ENCODE results near the gene OTUD7B. TPM values are rescaled to one million over a fixed set of nuclear protein-coding genes. Genes with fewer than 3 reads are reported as not detected.

Gene OTUD7B
- total RNA-seq, 3 donors from 2014 or later = 39.2 to 52.7 (median 49.3) TPM

- peaks cover 11% of the 10 kb centered on the region for H3K4me1 ChIP-seq (ENCODE audit: low read depth)
- H3K36me3 ChIP-seq (ENCODE audit: low read depth) = no peaks in the 10 kb centered on the region
- TF ChIP-seq CTCF (IDR thresholded peaks at IDR 0.05) = no peak
- no peak for DNase-seq
- H3K4me3 ChIP-seq = no peak overlapping the region
- H3K9me3 ChIP-seq = no peaks in the 10 kb centered on the region
- ATAC-seq = no peak
- intact Hi-C loops (cut with DNase I, micrococcal nuclease) = no loop called here
Observed at GRCh38 chr1:150003801-150004200, 6.7 kb downstream of the OTUD7B start.

DNA sequence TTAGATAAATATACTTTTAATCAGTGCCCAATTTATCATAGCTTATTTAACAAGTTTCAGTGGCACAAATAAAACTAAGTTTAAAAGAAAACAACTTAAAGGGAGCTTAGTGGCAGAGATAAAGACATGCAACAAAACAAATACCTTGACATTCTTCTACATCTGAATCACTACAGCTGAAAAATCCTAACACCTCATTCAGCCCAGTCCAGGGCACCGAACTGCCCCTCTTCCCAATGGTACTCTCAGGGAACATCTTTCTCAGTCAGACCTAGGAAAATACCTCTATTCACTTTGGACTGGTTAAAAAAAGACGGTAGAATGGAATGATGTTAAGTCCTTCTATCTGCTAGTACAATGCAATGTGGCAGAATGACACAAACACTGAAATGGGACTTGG lies 8.3 kb downstream of the OTUD7B start:
- Histone ChIP-seq H3K36me3 (ENCODE audit: low read depth) (no peaks in the 10 kb centered on the region), H3K4me1 (ENCODE audit: low read depth) (no peaks in the 10 kb centered on the region), H3K9me3 (no peaks in the 10 kb centered on the region), H3K4me3 (no peak overlapping the region)
- ATAC-seq = no peak
- TF ChIP-seq CTCF (IDR thresholded peaks at IDR 0.05) = no peak
- no peak for DNase-seq
- intact Hi-C loops (cut with DNase I, micrococcal nuclease) = no loop called here

DNA sequence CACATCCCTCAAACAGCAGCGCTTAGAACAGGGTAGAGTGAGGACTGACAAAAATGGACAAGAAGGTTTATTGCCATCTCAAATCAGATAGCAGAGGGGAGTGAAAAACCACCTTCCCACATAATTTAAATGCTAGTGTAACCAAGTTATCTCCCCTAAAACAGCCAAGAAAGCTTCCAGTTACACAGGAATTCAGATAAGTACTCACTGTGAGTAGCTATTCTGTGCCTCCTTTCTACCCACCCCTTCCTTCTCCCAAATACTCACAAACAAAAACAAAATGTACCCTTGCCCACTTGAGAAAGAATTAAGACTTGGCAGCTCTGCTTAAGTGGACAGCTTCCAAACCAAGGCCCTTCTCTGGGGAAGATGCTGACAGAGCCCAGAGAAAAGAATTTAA lies 9.1 kb downstream of the OTUD7B start:
- intact Hi-C loops (cut with DNase I, micrococcal nuclease) = no loop called here
- ATAC-seq = no peak

DNA sequence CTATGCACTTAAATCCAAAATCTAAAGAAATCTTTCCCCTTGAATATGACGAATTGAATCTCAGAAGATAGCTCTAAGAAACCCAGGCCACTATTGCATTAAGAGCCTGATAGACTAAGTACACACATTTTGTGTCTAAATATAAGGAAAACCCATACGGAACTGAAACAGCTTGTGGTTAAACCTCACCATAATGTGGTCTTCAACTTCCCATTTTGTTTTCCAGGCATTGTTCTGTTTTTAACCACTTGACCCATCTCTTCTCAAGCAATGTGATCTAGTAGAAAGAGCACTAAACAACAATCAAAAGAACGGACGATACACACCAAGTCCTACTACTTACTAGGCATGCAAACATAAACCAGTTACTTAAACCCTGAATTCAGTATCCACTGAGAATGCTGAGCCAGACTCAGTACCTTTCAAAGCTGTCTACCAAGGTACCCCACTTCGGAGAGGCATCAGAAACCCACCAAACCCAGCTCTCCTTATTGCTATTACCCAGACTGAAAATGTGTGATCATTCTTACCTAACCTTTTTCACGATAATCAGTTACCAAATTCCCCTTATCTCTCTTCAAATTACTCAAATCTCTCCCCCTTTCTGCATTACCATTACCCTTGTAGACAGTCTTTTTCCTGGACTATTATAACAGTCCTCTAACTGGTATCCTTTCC lies 12.8 kb downstream of the OTUD7B start:
- ATAC-seq = peak; percentile 55
- H3K4me1 ChIP-seq (ENCODE audit: low read depth) = no peaks in the 10 kb centered on the region

More for the DNA sequence above, 9.1 kb downstream of the OTUD7B start:
- H3K4me3 ChIP-seq = no peak overlapping the region
- no peaks in the 10 kb centered on the region for H3K36me3 ChIP-seq (ENCODE audit: low read depth)
- no peaks in the 10 kb centered on the region for H3K9me3 ChIP-seq
- TF ChIP-seq CTCF (IDR thresholded peaks at IDR 0.05) = no peak
- DNase-seq = no peak
- H3K4me1 ChIP-seq (ENCODE audit: low read depth) = no peaks in the 10 kb centered on the region

DNA sequence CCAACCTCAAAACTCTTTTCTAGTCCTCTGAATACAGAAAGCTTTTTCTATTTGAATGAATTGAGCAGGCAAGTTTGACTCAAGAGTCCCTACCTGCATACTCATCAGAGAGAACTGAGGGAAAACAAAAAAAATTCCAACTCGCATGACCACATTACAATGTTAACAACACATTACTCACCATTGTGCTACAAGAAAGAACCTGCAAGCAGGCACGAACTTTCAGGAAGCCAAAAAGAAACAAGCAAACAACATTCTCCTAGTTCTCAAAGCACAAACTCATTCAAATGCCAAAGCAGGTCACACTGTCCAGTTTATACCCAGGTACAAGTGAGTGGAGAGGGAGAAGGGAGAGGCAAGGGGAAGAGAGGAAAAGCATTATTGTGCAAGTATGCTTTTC lies 14.6 kb downstream of the OTUD7B start:
- DNase-seq (no peak), ATAC-seq (no peak)
- Histone ChIP-seq H3K4me3 (no peak overlapping the region), H3K9me3 (no peaks in the 10 kb centered on the region), H3K4me1 (ENCODE audit: low read depth) (no peaks in the 10 kb centered on the region), H3K36me3 (ENCODE audit: low read depth) (no peaks in the 10 kb centered on the region)
- TF ChIP-seq CTCF (IDR thresholded peaks at IDR 0.05) = no peak
- intact Hi-C loops (cut with DNase I, micrococcal nuclease) = no loop called here

More for the DNA sequence above, 12.8 kb downstream of the OTUD7B start:
- peak in 1 of 3 donors; percentile 33 for DNase-seq
- intact Hi-C loops (cut with DNase I, micrococcal nuclease) = no loop called here
- Histone ChIP-seq H3K9me3 (no peaks in the 10 kb centered on the region), H3K4me3 (no peak overlapping the region), H3K36me3 (ENCODE audit: low read depth) (no peaks in the 10 kb centered on the region)
- TF ChIP-seq CTCF (IDR thresholded peaks at IDR 0.05) = no peak

- DNase-seq = no peak
- intact Hi-C loops (cut with DNase I, micrococcal nuclease) = no loop called here
- no peak for TF ChIP-seq CTCF (IDR thresholded peaks at IDR 0.05)
- H3K36me3 ChIP-seq (ENCODE audit: low read depth) = no peaks in the 10 kb centered on the region
- no peak for ATAC-seq
- no peak overlapping the region for H3K4me3 ChIP-seq
- H3K4me1 ChIP-seq (ENCODE audit: low read depth) = no peaks in the 10 kb centered on the region
- H3K9me3 ChIP-seq = no peaks in the 10 kb centered on the region
Observed at GRCh38 chr1:149993764-149994163, 16.8 kb downstream of the OTUD7B start.
